Lower lobe of right lung (tissue), 2 donors: ENCODE results near the gene SLC39A11. TPM values are rescaled to one million over a fixed set of nuclear protein-coding genes. Genes with fewer than 3 reads are reported as not detected.

Experiments used
- ATAC-seq, 2 donors: fragments of 200-7000 bp; cut with Tn5 transposase; one replicate each; pipeline ENCODE4 v1.9.1; 2020 to 2022; ENCODE audit warnings: mild to moderate bottlenecking in 2 of 2, moderate library complexity in 2 of 2
- DNase-seq: peaks from one replicate; pipeline ENCODE4 v3.0.0-alpha.2; 2020
- H3K27ac ChIP-seq: fragments of 200-600 bp; one replicate; pipeline ENCODE4 v1.8.0; 2022
- H3K27me3 ChIP-seq: fragments of 200-600 bp; one replicate; pipeline ENCODE4 v1.8.0; 2022; ENCODE audit warnings: low read depth
- H3K36me3 ChIP-seq: fragments of 200-600 bp; one replicate; pipeline ENCODE4 v1.8.0; 2022; ENCODE audit warnings: mild to moderate bottlenecking
- H3K4me1 ChIP-seq: fragments of 200-600 bp; one replicate; pipeline ENCODE4 v1.8.0; 2022
- H3K4me3 ChIP-seq: fragments of 200-600 bp; one replicate; pipeline ENCODE4 v1.8.0; 2022; ENCODE audit warnings: mild to moderate bottlenecking
- H3K9me3 ChIP-seq: fragments of 200-600 bp; one replicate; pipeline ENCODE4 v1.8.0; 2022
- CTCF ChIP-seq: fragments of 200-600 bp; IDR thresholded peaks from one replicate; pipeline ENCODE4 v1.8.0; 2022; ENCODE audit warnings: antibody characterized with exemption, mild to moderate bottlenecking
- intact Hi-C: fragments of 100-400 bp; cut with DNase I; formaldehyde crosslinking; loops from one replicate; pipeline ENCODE4 v1.11.0; 2022
- total RNA-seq: library from RNA; stranded (reverse); fragmentation: NEBNext Ultra II Directional; extraction: Animal tissue kit (Norgen Biotek cat#: 25700); gene quantifications from one replicate; pipeline ENCODE4 v1.2.1, GENCODE V29; 2021
- donor health status: DM: no; HTN: yes; CAD: no; lungs with severe emphysema.

SLC39A11 gene
- total RNA-seq, 1 donor from 2014 or later: 39.7 TPM

DNA sequence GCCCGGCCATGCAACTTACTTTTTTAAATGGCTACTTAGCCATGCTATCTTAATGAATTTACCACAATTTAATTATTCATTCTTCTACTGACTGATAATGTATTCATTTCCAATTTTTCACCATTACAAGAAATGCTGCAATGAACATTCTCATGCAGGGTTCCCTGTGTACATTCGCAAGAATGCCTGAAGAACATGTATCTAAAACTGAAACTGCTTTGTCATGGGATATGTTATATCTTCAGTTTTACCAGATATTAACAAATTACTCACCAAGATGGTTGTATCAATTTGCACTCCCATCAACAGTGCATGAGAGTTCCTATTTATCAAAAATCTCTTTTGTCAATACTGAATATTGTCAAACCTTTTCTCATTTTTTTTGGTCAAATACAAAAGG, 100.8 kb downstream of the SLC39A11 start:
- H3K27ac ChIP-seq: no peak overlapping the region
- H3K9me3 ChIP-seq: no peaks in the 10 kb centered on the region
- intact Hi-C loops: no loop called here
- no peak for TF ChIP-seq CTCF
- no peak overlapping the region for H3K4me3 ChIP-seq
- H3K36me3 ChIP-seq: no peaks in the 10 kb centered on the region
- peaks cover 4% of the 10 kb centered on the region for H3K4me1 ChIP-seq
- ATAC-seq: no peak
- no peak for DNase-seq
- H3K27me3 ChIP-seq: no peaks in the 10 kb centered on the region

GRCh38 chr17:72989074-72989610, 103.3 kb downstream of the SLC39A11 start:
- Histone ChIP-seq H3K4me3 (no peak overlapping the region), H3K27ac (no peak overlapping the region), H3K27me3 (no peaks in the 10 kb centered on the region), H3K4me1 (peaks cover 14% of the 10 kb centered on the region), H3K36me3 (no peaks in the 10 kb centered on the region), H3K9me3 (no peaks in the 10 kb centered on the region)
- ATAC-seq (no peak), DNase-seq (no peak)
- no peak for TF ChIP-seq CTCF
- intact Hi-C loops: no loop called here

- Histone ChIP-seq H3K36me3 (no peaks in the 10 kb centered on the region), H3K4me3 (no peak overlapping the region), H3K27me3 (no peaks in the 10 kb centered on the region), H3K27ac (no peak overlapping the region), H3K9me3 (no peaks in the 10 kb centered on the region), H3K4me1 (peaks cover 14% of the 10 kb centered on the region)
- no peak for DNase-seq
- TF ChIP-seq CTCF: no peak
- ATAC-seq: no peak
- intact Hi-C loops: no loop called here
These were observed 104.0 kb downstream of the SLC39A11 start for GRCh38 chr17:72988451-72988850.

DNA sequence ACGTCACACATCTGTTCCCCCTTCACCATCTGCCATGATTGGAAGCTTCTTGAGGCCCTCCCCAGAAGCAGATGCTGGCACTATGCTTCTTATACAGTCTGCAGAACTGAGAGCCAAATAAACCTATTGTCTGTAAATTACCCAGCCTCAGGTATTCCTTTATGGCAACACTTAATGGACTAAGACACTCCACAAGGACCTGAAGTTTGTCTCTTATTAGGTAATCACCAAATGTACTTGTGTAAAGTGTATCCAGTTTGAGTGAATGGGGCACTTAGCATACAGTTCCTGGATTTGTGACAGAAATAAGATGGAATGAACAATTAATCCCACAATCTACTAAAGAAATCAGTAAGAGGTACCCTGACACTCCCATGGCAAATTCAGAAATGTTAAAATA, 105.3 kb downstream of the SLC39A11 start:
- peak in 1 of 2 donors; percentile 53 for ATAC-seq
- no peaks in the 10 kb centered on the region for H3K36me3 ChIP-seq
- no peak for DNase-seq
- no peak for TF ChIP-seq CTCF
- no peaks in the 10 kb centered on the region for H3K27me3 ChIP-seq
- no peak overlapping the region for H3K4me3 ChIP-seq
- intact Hi-C loops: no loop called here
- peaks cover 14% of the 10 kb centered on the region for H3K4me1 ChIP-seq
- H3K27ac ChIP-seq: no peak overlapping the region
- H3K9me3 ChIP-seq: no peaks in the 10 kb centered on the region

- ATAC-seq (peak; percentile 83 to 86), DNase-seq (peak; percentile 63)
- TF ChIP-seq CTCF: peak; percentile 82
- Histone ChIP-seq H3K36me3 (no peaks in the 10 kb centered on the region), H3K9me3 (no peaks in the 10 kb centered on the region), H3K4me3 (no peak overlapping the region), H3K27ac (no peak overlapping the region), H3K27me3 (no peaks in the 10 kb centered on the region), H3K4me1 (peaks cover 14% of the 10 kb centered on the region)
- intact Hi-C loops: no loop called here
These were observed 106.4 kb downstream of the SLC39A11 start for GRCh38 chr17:72985882-72986720.
